Gastrocnemius medialis (tissue), 4 donors: ENCODE measurements around the gene RHAG. TPM values are rescaled to one million over a fixed set of nuclear protein-coding genes. Genes with fewer than 3 reads are reported as not detected.
"Not testable (repeated sequence)": the region's sequence is repeated elsewhere in the genome, so short reads cannot be mapped to it uniquely, and the experiment has no call there.

ENCODE experiments used
- ATAC-seq, 2 donors: fragments of 150-250 bp; one replicate each; pipeline ENCODE4 v1.9.1; 2016
- DNase-seq, 2 donors: peaks; one replicate each; pipeline ENCODE4 v3.0.0-alpha.2; 2019
- H3K27ac ChIP-seq, 4 donors: fragments of 200-600 bp; sonication (generic); 1 replicate in 1 of 4; 2 replicates in 3 of 4; pipeline ENCODE4 v1.5.1; 2016 to 2018; ENCODE audit warnings: mild to moderate bottlenecking in 2 of 4, moderate library complexity in 1 of 4
- H3K27me3 ChIP-seq, 3 donors: fragments of 200-600 bp; sonication (generic) in 2 of 3; 1 replicate in 1 of 3; 2 replicates in 2 of 3; pipeline versions ENCODE4 v1.5.1 to v1.6.0; 2016 to 2019; ENCODE audit warnings: mild to moderate bottlenecking in 1 of 3, moderate library complexity in 1 of 3
- H3K36me3 ChIP-seq, 2 donors: fragments of 200-600 bp; sonication (generic) in 1 of 2; one replicate each; pipeline ENCODE4 v1.5.1; 2017 to 2018
- H3K4me1 ChIP-seq, 2 donors: fragments of 200-600 bp; sonication (generic) in 1 of 2; one replicate each; pipeline ENCODE4 v1.5.1; 2016 to 2017; ENCODE audit warnings: mild to moderate bottlenecking in 2 of 2
- H3K4me3 ChIP-seq, 4 donors: fragments of 200-600 bp; sonication (generic) in 3 of 4; 1 replicate in 1 of 4; 2 replicates in 3 of 4; pipeline ENCODE4 v1.5.1; 2016 to 2019; ENCODE audit warnings: mild to moderate bottlenecking in 2 of 4
- H3K9me3 ChIP-seq, 3 donors: fragments of 200-600 bp; sonication (generic) in 2 of 3; 1 replicate in 1 of 3; 2 replicates in 2 of 3; pipeline ENCODE4 v1.5.1; 2016 to 2019
- POLR2A ChIP-seq, 2 donors: fragments of 450-650 bp; IDR thresholded peaks; one replicate each; pipeline ENCODE4 v1.6.1; 2017; ENCODE audit warnings: antibody characterized with exemption in 2 of 2, mild to moderate bottlenecking in 2 of 2, moderate library complexity in 2 of 2
- in situ Hi-C, 4 donors: fragments of 200-750 bp; cut with MboI; loops; one replicate each; pipeline versions ENCODE4 v1.15.0 to v1.8.0; 2017; ENCODE audit warnings: low sequenced_read_pairs in 4 of 4
- intact Hi-C: fragments of 100-400 bp; cut with DNase I; formaldehyde crosslinking; loops from one replicate; pipeline ENCODE4 v1.15.1; 2023; ENCODE audit warnings: low total_unique reads
- total RNA-seq, 4 donors: library from RNA; depleted of rRNA; stranded (reverse); fragments of >200 nt; gene quantifications; one replicate each; pipeline versions ENCODE4 v1.1.0 to v1.2.3, GENCODE V29; 2016
- TF ChIP-seq, protein P1 (sequence below), 5 experiments: fragments of 450-650 bp in 3 of 5; fragments of 200-600 bp in 2 of 5; sonication (generic) in 2 of 5; IDR thresholded peaks in 4 of 5; conservative IDR thresholded peaks in 1 of 5; 1 replicate in 4 of 5; 2 replicates in 1 of 5; pipeline ENCODE4 v1.5.1; 2016 to 2019; ENCODE audit warnings: antibody characterized with exemption in 5 of 5, mild to moderate bottlenecking in 3 of 5, moderate library complexity in 3 of 5

The RHAG gene
- total RNA-seq, 4 donors from 2014 or later, result 0.26 TPM; not detected in 3

- Histone ChIP-seq H3K27me3 (no peaks in the 10 kb centered on the region), H3K9me3 (no peaks in the 10 kb centered on the region), H3K27ac (no peak overlapping the region), H3K4me3 (no peak overlapping the region), H3K36me3 (no peaks in the 10 kb centered on the region), H3K4me1 (no peaks in the 10 kb centered on the region)
- intact Hi-C loops, result loop anchor here (1.0 kb wide), 1 partner anchor 76 kb away; no protein-coding TSS in a partner anchor
- TF ChIP-seq, protein P1, sequence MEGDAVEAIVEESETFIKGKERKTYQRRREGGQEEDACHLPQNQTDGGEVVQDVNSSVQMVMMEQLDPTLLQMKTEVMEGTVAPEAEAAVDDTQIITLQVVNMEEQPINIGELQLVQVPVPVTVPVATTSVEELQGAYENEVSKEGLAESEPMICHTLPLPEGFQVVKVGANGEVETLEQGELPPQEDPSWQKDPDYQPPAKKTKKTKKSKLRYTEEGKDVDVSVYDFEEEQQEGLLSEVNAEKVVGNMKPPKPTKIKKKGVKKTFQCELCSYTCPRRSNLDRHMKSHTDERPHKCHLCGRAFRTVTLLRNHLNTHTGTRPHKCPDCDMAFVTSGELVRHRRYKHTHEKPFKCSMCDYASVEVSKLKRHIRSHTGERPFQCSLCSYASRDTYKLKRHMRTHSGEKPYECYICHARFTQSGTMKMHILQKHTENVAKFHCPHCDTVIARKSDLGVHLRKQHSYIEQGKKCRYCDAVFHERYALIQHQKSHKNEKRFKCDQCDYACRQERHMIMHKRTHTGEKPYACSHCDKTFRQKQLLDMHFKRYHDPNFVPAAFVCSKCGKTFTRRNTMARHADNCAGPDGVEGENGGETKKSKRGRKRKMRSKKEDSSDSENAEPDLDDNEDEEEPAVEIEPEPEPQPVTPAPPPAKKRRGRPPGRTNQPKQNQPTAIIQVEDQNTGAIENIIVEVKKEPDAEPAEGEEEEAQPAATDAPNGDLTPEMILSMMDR (IDR thresholded peaks at IDR 0.05 in 4 of 5, conservative IDR thresholded peaks at IDR 0.05 in 1 of 5), result peak; percentile 30 to 69 (median 38)
- TF ChIP-seq POLR2A (IDR thresholded peaks at IDR 0.05), result no peak
- ATAC-seq (peak in 1 of 2 donors; percentile 30), DNase-seq (no peak)
- in situ Hi-C loops, result no loop called here
Observed at GRCh38 chr6:49606721-49607390, 29.8 kb downstream of the RHAG start.

DNA sequence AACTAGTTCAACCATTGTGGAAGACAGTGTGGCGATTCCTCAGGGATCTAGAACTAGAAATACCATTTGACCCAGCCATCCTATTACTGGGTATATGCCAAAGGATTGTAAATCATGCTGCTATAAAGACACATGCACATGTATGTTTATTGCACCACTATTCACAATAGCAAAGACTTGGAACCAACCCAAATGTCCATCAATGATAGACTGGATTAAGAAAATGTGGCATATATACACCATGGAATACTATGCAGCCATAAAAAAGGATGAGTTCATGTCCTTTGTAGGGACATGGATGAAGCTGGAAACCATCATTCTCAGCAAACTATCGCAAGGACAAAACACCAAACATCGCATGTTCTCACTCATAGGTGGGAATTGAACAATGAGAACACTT is 32.6 kb downstream of the RHAG start:
- DNase-seq, H3K4me3 ChIP-seq, H3K9me3 ChIP-seq, in situ Hi-C loops, H3K27ac ChIP-seq, H3K27me3 ChIP-seq, ATAC-seq, intact Hi-C loops, H3K36me3 ChIP-seq, H3K4me1 ChIP-seq: not testable (repeated sequence)

DNA sequence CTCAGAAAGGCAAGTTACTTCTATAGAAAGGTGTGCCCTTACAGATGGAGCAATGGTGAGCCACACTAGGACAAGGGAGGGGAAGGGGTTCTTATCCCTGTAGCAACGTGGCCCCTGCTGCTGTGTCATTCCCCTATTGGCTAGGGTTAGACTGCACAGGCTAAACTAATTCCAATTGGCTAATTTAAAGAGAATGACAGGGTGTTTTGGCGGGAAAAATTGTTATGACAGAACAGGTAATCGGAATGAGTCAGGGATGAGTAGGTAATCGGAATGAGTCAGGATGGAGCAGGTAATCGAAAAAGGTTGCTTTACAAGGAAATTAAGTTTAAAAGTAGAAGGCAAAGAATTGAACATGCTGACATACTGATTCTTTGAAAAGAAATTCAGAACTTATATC is 49.4 kb downstream of the RHAG start:
- H3K27me3 ChIP-seq, intact Hi-C loops, H3K27ac ChIP-seq, H3K36me3 ChIP-seq, H3K9me3 ChIP-seq, H3K4me1 ChIP-seq, DNase-seq, ATAC-seq, H3K4me3 ChIP-seq, in situ Hi-C loops: not testable (repeated sequence)

- Histone ChIP-seq H3K27ac (no peak overlapping the region), H3K9me3 (no peaks in the 10 kb centered on the region), H3K27me3 (no peaks in the 10 kb centered on the region), H3K4me3 (no peak overlapping the region), H3K36me3 (no peaks in the 10 kb centered on the region), H3K4me1 (no peaks in the 10 kb centered on the region)
- ATAC-seq (no peak), DNase-seq (no peak)
- in situ Hi-C loops, result no loop called here
- TF ChIP-seq, protein P1 (IDR thresholded peaks at IDR 0.05 in 4 of 5, conservative IDR thresholded peaks at IDR 0.05 in 1 of 5), result no peak
- TF ChIP-seq POLR2A (IDR thresholded peaks at IDR 0.05), result no peak
- intact Hi-C loops, result no loop called here
Observed at GRCh38 chr6:49582529-49582928, 54.1 kb downstream of the RHAG start.

DNA sequence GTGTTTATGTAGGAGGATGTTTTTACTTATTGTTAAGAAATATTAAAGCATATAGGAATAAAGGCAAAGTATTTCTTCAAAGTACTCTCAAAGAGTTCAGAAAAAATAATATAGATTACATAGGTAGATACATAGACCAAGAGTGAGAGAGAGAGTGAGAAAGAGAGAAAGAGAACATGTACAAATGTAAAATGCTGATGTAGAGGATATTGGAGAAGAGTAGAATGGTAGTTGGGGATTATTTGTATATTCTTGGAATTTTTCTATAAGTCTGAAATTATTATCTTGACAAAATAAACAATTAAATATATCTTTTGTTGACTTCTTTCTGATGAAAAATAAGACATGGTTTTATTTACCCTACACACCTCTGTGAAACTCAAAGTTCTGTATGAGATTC is 57.0 kb downstream of the RHAG start:
- ATAC-seq, result no peak
- in situ Hi-C loops (no loop called here), intact Hi-C loops (no loop called here)
- no peak for TF ChIP-seq POLR2A (IDR thresholded peaks at IDR 0.05)
- TF ChIP-seq, protein P1 (IDR thresholded peaks at IDR 0.05 in 4 of 5, conservative IDR thresholded peaks at IDR 0.05 in 1 of 5), result no peak
- H3K4me3 ChIP-seq, result no peak overlapping the region
- H3K4me1 ChIP-seq, result no peaks in the 10 kb centered on the region
- no peaks in the 10 kb centered on the region for H3K27me3 ChIP-seq
- no peaks in the 10 kb centered on the region for H3K9me3 ChIP-seq
- H3K27ac ChIP-seq, result no peak overlapping the region
- H3K36me3 ChIP-seq, result no peaks in the 10 kb centered on the region
- DNase-seq, result no peak

- H3K4me3 ChIP-seq, result no peak overlapping the region
- ATAC-seq, result no peak
- in situ Hi-C loops, result no loop called here
- no peak for DNase-seq
- H3K36me3 ChIP-seq, result no peaks in the 10 kb centered on the region
- no peaks in the 10 kb centered on the region for H3K27me3 ChIP-seq
- H3K27ac ChIP-seq, result no peak overlapping the region
- no peaks in the 10 kb centered on the region for H3K9me3 ChIP-seq
- TF ChIP-seq, protein P1 (IDR thresholded peaks at IDR 0.05 in 4 of 5, conservative IDR thresholded peaks at IDR 0.05 in 1 of 5), result no peak
- no peak for TF ChIP-seq POLR2A (IDR thresholded peaks at IDR 0.05)
- intact Hi-C loops, result no loop called here
- no peaks in the 10 kb centered on the region for H3K4me1 ChIP-seq
Observed at GRCh38 chr6:49576618-49577017, 60.0 kb downstream of the RHAG start.
